A673 (cell line): ENCODE results near the gene CLEC16A. TPM values are rescaled to one million over a fixed set of nuclear protein-coding genes. Genes with fewer than 3 reads are reported as not detected.

Experiments used
- BruUV-seq: library from RNA; stranded (reverse); fragments of 400-500 nt; replicated peaks from 2 replicates; lab custom pipeline; 2021; lab: Mats Ljungman, UMichigan
- CTCF ChIA-PET: fragments of 300-600 bp; sonication (Branson Sonifier 250); formaldehyde crosslinking; loops from one replicate; lab custom pipeline; 2022; ENCODE audit warnings: antibody characterized with exemption; lab: Charles Lee
- POLR2A ChIA-PET: fragments of 300-600 bp; sonication (Branson Sonifier 250); formaldehyde crosslinking; loops from one replicate; lab custom pipeline; 2022; ENCODE audit warnings: antibody characterized with exemption; ENCODE audit not compliant: low non-redundant PET; lab: Charles Lee
- DNase-seq: peaks from one replicate; pipeline ENCODE4 v3.0.0-alpha.2; 2015; ENCODE audit warnings: low spot score
- H3K27ac ChIP-seq: fragments of 200-600 bp; sonication (generic); 2 replicates; pipeline ENCODE4 v1.5.1; 2016; ENCODE audit warnings: mixed run types, low read depth, mild to moderate bottlenecking, mixed read lengths, antibody characterized with exemption, low read length; ENCODE audit not compliant: poor library complexity, severe bottlenecking
- H3K27me3 ChIP-seq: fragments of 200-600 bp; sonication (generic); replicated peaks from 2 replicates; pipeline ENCODE4 v1.6.1; 2017; ENCODE audit warnings: mixed run types, low read depth, mild to moderate bottlenecking, mixed read lengths, antibody characterized with exemption, low read length; ENCODE audit not compliant: insufficient read depth, poor library complexity
- H3K36me3 ChIP-seq: fragments of 200-600 bp; sonication (generic); 2 replicates; pipeline ENCODE4 v1.6.1; 2016; ENCODE audit warnings: mixed run types, mild to moderate bottlenecking, mixed read lengths, antibody characterized with exemption, low read length; ENCODE audit not compliant: insufficient read depth, poor library complexity, severe bottlenecking
- H3K4me1 ChIP-seq: fragments of 200-600 bp; sonication (generic); 2 replicates; pipeline ENCODE4 v1.6.1; 2017; ENCODE audit warnings: mixed run types, mild to moderate bottlenecking, mixed read lengths, antibody characterized with exemption, low read length; ENCODE audit not compliant: insufficient read depth, poor library complexity, severe bottlenecking
- H3K4me3 ChIP-seq: fragments of 200-600 bp; sonication (generic); 2 replicates; pipeline ENCODE4 v1.5.1; 2016; ENCODE audit warnings: low read depth, mixed run types, mild to moderate bottlenecking, mixed read lengths, low read length; ENCODE audit not compliant: poor library complexity, severe bottlenecking
- H3K9me3 ChIP-seq: fragments of 200-600 bp; sonication (generic); 2 replicates; pipeline ENCODE4 v1.6.1; 2016; ENCODE audit warnings: mixed run types, low read depth, mild to moderate bottlenecking, mixed read lengths, antibody characterized with exemption, low read length; ENCODE audit not compliant: poor library complexity, severe bottlenecking
- CTCF ChIP-seq: fragments of 300-800, 200-600 bp; sonication (generic); conservative IDR thresholded peaks from 2 replicates; pipeline ENCODE4 v1.5.1; 2017; ENCODE audit warnings: low read depth, mild to moderate bottlenecking, antibody characterized with exemption, low read length, moderate library complexity, mixed read lengths
- EZH2 ChIP-seq: fragments of 200-600 bp; sonication (generic); IDR thresholded peaks from 2 replicates; pipeline ENCODE4 v1.6.1; 2017; ENCODE audit warnings: borderline replicate concordance, low read depth, mild to moderate bottlenecking, mixed read lengths, antibody characterized with exemption, low read length; ENCODE audit not compliant: poor library complexity, severe bottlenecking
- intact Hi-C: fragments of 100-400 bp; cut with micrococcal nuclease; formaldehyde crosslinking; loops from one replicate; pipeline ENCODE4 v1.10.0; 2022; ENCODE audit not compliant: unreplicated experiment
- total RNA-seq: library from RNA; stranded (reverse); gene quantifications from 2 replicates; pipeline ENCODE4 v1.2.3, GENCODE V29; 2021

Gene CLEC16A
- total RNA-seq, 1 experiment from 2014 or later: 23.4 TPM

GRCh38 chr16:11121083-11121608 lies 176.8 kb downstream of the CLEC16A start:
- no peaks in the 10 kb centered on the region for H3K36me3 ChIP-seq
- H3K4me1 ChIP-seq: peaks cover 12% of the 10 kb centered on the region
- no peaks in the 10 kb centered on the region for H3K27me3 ChIP-seq
- H3K4me3 ChIP-seq: no peak overlapping the region
- intact Hi-C loops: no loop called here
- ChIA-PET POLR2A (interaction anchor here (0.6 kb wide), 1 partner anchor 466 kb away, joined by 5 read pairs; the partner anchor contains the start of gene LITAF), CTCF (no interaction called here)
- TF ChIP-seq CTCF (no peak), EZH2 (no peak)
- DNase-seq: no peak
- BruUV-seq: no TSS peak
- H3K27ac ChIP-seq: no peak overlapping the region
- H3K9me3 ChIP-seq: no peaks in the 10 kb centered on the region

- Histone ChIP-seq H3K4me3 (no peak overlapping the region), H3K36me3 (no peaks in the 10 kb centered on the region), H3K9me3 (no peaks in the 10 kb centered on the region), H3K27me3 (no peaks in the 10 kb centered on the region), H3K4me1 (peaks cover 12% of the 10 kb centered on the region), H3K27ac (peak overlapping the region; percentile 50)
- POLR2A ChIA-PET: no interaction called here
- intact Hi-C loops: no loop called here
- CTCF ChIA-PET: no interaction called here
- DNase-seq: peak; percentile 63
- BruUV-seq: no TSS peak
- TF ChIP-seq CTCF (no peak), EZH2 (no peak)
These were observed 177.7 kb downstream of the CLEC16A start for GRCh38 chr16:11121914-11122692.

- TF ChIP-seq CTCF: no peak
- TF ChIP-seq EZH2: no peak
- ChIA-PET POLR2A (no interaction called here), CTCF (no interaction called here)
- no peaks in the 10 kb centered on the region for H3K36me3 ChIP-seq
- no peak overlapping the region for H3K27ac ChIP-seq
- intact Hi-C loops: no loop called here
- peaks cover 18% of the 10 kb centered on the region for H3K4me1 ChIP-seq
- BruUV-seq: no TSS peak
- DNase-seq: no peak
- no peaks in the 10 kb centered on the region for H3K27me3 ChIP-seq
- H3K4me3 ChIP-seq: no peak overlapping the region
- no peaks in the 10 kb centered on the region for H3K9me3 ChIP-seq
These were observed 179.3 kb downstream of the CLEC16A start for GRCh38 chr16:11123666-11124065.
